Measurements from ENCODE around the gene ARX.

ARX gene

DNA sequence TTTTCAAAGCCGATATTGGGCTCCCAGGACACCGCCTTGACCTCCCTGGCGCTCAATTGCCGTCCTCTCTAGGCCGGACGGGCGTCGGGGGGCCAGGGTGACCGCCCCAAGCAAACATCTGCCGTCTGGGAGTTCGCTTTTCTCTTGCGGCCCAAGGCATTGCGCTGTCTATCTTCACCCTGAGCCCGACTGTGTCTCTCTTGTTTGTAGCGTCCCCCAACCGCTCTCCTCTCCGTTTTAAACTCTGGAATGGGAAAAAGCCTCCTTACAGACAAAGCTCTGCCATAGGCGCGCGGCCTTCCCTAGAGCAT is 551 bp upstream of the ARX start:
- DNase-seq, result no peak

DNA sequence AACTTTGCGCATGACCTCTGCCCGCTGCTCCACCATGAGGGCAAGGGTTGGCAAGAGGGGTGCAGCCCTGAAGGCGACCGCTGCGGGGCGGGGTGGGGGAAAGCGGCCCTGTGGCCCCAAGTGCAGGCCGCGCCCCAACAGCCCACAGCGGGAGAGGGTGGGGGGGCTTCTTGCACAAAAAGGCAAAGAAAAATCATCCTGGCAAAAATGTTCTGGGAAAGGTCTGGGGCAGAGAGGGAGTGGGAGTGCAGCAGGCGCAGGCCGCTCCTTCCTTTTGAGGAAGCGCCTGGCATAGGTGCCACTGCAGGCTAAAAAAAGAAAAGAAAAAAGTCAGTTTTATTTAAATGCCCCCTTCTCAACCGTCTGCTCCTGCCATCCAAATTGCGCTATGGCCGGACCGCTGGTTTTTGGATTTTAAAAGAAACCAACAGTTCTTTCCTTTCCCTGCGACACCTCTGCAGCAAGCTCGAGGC is 1.4 kb downstream of the ARX start:
- no peak for DNase-seq

DNA sequence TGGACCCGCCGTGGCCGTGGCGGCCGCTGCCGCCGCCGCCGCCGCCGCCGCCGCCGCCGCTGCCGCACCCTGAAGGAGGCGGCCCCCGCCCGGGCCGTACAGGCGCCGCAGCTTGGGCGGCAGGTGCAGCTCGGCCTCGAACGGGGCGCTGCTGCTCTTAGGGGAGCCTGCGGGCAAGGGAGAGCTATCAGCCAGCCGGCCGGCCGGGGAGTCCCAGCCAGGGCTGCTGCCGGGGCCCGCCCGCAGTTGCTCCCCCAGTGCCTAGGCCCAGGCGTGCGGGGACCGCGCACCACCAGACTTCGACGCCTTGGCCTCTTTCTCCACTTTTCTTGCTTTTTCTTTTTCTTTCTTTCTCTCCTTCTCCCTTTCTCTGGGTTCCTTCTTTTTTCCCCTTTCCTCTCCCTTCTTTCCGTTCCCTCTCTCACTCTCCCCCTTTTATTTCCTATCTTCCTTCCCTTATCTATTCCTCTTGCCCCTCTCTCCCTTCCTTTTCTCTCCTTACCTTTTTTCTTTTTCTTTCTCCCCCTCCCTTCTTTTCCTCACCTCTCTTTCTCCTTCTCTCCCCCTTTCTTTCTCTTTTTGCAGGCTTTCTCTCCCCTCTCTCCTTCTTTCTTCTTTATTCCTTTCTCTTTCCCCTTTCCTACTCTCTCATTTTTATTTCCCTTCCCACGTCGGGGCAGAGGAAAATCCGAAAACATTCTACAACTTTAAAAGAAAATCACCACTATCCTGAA is 2.0 kb downstream of the ARX start:
- DNase-seq, result no peak

DNA sequence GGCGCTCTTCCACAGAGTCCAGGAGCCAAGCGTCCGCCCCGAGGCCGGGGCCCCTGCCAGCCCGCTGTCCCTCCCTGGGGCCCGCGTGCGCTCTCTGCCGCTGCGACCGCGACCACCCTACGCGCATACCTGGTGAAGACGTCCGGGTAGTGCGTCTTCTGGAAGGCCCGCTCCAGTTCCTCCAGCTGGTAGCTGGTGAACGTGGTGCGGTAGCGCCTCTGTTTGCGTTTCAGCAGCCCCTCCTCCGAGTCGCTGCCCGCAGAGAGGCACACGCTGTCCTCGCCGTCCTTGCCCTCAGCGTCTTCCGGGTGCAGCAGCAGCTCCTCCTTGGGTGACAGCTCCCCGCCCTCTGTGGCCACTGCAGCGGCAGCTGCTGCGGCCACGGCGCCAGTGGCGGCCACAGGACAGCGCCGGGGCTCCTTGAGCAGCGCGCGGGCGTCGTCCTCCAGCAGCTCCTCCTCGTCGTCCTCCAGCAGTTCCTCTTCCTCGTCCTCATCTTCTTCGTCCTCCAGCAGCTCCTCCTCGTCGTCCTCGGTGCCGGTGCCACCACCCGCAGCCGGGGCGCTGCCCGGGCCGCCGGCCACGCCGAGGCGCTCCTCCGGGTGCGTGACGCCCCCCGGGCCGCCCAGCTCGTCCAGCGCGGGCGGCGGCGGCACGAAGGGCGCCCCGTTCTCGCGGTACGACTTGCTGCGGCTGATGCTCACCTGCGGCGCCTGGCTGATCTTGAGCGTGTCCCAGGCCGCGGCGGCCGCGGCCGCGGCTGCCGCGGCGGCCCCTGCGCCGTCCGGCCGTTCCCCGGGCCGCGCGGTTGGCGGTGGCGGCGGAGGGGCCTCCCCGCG is 2.8 kb downstream of the ARX start:
- DNase-seq, result no peak

DNA sequence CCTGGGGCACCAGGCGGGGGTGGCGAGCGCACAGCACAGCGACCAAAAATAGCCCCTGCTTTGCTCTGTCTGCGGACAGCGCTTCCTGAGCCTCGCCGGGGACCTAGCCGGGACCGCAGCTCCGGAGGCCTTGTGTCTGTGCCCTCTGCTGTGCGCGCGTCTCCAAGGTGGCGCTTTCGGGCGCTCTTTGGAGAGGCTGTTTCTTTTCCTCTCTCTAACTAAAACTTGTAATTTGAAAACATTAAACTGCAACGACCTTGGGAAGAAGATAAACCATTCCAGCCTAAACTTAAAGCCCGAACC is 3.4 kb downstream of the ARX start:
- DNase-seq, result no peak

DNA sequence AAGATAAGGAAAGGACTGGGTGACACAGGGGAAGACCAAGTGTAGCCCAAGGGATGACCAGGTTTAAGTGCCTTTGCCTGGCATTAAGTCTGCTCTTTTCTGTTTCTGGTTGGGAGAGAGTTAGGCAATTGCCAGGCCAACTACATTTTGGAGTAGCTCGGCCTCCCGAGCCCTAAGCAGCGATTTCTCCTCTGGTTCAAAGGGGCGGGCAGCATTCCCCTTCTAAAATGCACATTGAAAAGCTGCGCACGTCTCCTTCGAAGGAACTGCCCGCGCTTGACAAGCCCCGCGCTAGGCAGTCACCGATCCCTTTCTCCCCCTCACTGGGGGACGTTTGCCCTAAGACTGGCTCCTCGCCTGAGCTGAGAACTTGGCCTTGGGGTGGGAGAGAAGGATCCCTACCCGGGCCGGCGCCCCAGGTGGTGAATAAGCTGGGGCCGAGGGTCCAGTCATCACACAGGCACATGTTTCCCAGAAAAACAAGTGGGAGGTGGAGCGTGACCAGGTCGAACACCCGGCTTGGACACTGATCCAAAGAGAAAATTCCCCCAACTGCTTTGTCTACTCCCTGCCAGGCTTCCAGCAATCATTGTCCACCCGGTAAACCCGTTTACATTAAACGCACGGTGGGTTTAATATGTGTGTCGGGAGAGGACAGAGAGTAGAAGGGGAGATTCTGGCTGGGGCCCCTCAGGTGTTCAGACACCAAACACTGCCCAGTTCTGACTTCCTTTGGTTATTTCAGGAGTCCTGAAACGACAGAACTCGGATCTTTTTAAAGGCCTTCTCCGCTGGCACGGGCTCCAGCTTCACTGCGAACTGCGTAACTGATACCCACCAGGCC is 4.0 kb downstream of the ARX start:
- no peak for DNase-seq

DNA sequence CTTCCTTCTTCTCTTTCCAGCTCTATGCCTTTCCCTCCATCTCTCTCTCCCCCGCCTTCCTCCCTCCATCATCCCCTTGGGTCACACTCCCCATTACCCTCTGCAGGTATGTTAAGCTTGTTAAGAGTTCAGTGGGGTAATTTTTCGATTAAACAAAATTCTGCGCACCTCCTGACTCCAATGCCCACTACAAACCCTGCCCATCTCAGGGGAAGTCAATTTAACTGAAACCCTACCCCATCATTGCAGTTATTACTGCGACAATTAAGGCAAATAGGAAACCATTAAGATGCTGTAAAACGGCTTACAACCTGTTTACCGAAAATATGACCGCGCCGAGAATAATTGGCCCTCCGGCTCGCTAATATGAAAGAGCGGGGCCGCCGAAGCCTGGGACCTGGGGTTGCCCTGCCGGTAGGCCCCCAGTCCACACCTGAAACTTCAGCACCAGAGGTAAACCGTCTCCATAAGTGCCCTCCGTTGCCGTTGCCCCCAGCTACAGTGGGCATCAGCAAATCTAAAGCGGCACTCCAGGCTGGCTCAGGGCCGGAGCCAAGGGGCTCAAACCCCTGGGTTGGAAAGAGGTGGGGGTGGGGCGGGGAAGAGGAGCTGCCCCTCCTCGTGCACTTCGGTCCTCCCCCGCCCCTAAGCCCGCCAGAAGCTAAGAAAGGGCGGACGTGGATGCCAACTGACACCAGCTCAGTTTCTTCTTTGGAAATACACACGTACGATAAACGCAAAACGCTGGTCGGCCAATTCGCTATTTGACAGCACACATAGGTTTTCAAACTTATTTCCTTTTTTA is 4.8 kb downstream of the ARX start:
- no peak for DNase-seq

DNA sequence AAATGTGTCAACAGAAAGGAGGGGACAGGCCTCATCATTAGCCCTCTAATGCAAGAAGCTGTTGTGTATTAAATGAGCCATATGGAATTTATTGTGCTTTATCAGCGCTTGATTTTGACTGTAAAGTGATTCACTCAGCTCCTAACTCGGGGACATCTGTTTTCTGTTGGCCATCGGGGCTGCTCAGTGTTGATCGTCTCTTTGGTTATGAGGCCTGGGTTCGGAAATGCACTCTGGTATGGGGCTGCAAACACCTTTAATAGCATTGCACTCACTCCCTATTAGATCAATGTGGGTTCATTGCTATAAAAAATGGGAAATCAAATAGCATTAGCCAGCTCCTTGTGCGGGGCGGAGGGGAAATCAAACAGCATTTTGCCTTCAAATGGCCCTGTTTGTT is 6.4 kb downstream of the ARX start:
- no peak for DNase-seq

DNA sequence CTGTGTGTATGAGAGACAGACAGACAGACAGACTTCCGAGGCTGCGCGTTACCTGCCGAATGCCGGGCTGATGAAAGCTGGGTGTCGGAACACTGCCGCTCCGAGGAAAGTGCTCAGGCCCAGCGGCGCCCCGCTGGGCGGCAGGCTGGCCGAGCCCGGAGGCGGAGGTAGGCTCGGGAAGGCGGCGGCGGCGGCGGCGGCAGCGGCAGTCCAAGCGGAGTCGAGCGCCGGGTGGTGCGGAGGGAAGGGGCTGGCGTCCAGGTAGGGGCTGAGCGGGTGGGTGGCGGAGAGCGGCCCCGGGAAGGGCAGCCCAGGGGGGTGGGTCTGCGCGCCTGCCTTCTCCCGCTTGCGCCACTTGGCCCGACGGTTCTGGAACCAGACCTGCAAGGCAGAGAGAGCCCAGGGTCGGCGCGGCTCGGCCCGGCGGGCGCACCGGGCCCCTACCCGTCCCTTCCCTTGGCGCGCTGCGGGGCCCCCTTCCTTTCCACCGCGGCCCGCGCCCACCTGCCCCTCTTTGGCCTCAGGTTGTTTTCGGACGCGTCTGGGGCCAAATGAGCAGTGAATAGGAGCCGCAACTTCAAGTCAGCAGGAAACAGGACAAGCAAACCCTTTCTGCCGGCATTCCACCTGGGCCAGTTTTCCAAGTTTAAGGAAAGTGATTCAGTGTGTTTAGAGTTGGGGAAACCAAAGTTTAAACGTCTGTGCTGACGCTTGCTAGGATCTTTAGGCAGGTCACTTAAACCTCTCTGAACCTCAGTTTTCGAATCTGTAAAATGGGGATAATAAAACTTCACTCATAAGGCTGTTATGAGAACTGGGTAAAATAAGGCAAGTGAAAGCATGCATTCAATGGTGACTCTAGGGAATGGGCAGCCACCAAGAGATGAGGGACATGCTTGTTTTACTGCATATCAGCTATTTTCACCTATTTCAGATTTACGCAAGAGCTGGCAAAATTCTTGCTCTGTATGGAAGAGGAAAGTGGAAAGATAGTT is 8.4 kb downstream of the ARX start:
- no peak for DNase-seq

DNA sequence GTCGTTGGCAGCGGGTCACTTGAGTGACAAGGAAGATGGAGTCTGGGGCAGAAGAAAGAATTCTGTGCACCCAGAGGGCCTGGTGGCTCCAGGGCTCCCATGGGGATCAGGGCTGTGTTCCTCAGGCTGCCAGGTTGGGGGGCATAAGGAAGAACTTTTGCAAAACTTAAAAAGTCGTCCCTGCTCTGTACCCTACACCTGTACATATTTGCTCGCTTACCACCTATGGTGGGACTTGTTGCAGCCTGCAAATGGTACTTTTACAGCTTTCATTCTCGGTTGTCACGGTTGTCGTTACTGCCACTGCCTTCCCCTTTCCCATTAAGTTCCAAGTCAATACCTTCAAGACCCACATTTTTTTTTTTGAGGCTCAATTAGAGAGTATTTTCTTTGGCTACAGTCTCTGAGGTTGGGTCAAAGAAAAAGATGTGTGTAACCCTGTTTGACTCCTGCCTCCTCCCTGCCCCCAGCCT is 9.1 kb downstream of the ARX start:
- DNase-seq, result no peak

DNA sequence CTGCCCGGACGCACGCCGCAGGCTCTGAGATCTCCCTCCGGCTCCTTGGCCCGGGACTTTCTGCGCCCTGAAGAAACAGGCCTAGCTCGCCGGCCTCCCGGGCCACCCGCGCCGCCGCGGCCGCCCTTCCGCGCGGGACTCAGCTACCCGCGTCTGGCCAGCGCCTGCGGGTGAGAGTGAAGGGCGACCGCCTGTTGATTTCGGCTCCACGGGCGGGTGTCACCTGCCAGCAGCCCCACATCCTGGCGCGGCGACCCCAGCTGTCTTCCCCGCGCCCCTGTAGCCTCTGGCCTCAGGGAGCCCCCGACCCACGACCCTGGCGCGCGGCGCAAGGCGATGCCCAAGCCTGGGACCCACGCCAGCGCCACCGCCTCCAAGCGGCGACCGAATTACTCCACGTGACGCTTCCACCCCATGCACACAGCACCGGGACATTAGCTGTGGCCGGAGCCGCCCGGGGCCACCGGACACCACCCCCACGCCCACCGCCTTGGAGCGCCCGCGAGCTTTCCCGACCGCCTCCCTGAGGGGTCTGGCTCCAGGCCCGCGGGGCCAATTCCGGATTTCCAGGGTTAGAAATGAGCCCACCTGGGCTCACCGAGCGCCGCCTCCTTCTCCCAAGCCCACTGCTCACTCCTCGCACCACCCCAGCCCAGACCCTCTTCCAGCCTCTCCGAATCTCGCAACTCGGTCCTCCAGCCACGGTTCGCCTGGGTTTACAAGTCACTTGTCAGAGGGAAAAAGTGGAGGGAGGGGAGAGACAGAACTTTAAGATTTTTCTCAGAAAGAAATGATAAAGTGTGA is 10.2 kb downstream of the ARX start:
- DNase-seq, result no peak

DNA sequence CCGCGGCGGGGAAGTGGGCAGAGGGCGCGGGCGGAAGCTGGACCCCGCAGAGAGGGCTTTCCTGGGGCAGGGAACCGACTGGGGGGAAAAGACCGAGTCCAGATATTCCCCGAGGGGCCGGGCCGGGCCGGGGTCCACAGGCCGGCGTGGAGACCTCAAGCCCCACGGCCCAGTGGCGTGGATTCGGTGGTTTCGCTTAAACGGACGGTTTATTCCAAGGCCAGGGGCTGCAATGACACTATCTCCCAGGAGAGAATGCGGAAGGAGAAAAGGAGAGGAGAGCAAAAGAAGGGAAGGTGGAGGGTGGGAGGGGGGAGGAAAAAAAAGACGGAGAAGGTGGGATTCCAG is 10.8 kb downstream of the ARX start:
- no peak for DNase-seq

DNA sequence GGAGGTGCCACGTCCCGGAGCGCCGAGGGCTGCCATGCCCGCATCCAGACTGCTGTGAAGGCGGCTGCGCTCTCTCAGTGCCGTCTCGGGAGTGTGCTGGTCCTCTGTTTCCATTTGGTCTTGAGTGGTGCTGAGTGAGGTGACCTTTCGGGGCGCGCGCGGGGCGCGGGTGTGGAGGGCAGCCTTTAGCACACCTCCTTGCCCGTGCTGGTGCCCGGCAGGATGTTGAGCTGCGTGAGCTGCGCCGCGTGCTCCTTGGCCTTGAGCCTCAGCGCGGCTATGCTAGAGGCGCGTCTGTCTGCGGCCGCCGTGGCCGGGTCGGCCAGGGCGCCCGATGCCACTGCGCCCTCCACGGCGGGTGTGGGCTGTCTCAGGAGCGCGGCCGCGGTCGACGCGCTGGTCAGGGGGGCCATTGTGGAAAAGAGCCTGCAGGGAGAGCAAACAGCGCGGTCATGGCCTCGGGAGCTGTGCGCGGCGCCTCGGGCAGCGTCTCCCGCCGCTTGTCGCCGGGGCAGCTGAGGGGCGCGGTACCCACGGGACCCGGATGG is 11.2 kb downstream of the ARX start:
- DNase-seq, result no peak

DNA sequence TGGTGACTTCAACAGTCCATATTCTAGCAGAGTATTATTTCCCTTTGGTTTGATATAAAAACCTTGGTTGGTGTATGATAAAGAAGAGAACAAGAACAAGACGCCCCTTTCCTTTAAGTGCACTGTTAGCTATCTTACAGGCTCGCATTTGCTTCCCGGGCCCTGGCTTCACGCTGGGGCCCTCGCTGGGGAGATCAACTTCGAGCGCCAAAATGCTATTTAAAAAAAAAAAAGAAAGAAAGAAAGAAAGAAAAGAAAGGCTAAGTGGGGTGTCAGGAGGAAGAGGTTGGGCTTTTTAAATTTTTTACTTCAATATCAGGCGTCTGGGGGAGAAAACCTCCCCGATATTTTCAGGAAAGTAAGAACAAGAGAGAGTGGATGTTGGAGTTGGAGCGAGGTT is 11.7 kb downstream of the ARX start:
- no peak for DNase-seq

DNA sequence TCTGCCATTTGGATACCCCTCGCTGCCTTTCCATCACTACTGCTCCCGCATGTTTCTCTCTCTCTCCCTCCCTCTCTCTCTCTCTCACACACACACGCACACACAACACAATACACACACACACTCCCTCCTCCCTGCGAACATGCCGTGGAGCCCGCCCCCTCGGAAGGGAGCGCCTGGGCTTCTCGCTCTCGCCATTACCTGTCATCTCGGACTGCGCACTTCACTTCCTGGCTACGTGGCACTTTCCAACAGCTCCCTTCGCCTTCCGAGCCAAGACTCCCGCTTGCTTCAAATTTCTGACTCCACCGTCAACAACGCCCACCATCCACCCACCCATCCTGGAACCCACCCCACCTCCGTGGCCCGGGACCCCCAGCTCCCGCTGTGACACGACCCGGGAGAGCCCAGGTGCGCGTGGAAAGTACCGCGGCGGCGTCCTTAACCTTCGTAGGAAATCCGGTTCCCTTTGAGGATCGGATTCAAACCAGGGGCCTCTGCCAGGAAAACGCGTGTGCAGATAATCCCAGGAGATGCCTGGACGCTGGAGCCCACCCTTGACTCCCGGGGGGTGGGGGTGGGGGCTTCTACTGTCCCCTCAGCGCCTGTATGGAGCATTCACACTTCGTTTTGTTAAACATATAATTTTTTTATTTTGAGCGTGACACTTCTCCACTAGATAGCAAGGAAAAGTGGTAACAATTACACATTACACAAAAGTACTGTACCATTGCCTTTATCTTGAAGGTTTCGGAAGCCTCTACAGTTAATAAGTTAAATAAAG is 12.5 kb downstream of the ARX start:
- no peak for DNase-seq

DNA sequence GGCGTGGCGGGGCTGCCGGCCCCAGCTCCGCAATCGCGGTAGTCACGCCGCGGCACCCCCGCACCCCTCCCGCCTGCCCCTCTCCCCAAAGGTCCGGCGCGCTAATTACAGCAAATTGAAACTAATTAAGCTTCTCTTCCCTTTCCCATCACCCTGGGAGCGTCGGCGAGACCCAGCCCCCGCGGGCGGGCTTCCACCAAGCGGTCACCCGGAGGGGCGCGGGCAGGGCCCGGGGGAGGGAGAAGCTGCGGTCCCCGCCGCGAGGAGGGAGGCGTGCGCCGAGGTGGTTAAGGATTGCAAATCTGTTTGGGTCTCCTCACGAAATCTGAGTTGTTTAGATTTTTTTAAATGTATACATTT is 13.1 kb downstream of the ARX start:
- DNase-seq, result no peak

DNA sequence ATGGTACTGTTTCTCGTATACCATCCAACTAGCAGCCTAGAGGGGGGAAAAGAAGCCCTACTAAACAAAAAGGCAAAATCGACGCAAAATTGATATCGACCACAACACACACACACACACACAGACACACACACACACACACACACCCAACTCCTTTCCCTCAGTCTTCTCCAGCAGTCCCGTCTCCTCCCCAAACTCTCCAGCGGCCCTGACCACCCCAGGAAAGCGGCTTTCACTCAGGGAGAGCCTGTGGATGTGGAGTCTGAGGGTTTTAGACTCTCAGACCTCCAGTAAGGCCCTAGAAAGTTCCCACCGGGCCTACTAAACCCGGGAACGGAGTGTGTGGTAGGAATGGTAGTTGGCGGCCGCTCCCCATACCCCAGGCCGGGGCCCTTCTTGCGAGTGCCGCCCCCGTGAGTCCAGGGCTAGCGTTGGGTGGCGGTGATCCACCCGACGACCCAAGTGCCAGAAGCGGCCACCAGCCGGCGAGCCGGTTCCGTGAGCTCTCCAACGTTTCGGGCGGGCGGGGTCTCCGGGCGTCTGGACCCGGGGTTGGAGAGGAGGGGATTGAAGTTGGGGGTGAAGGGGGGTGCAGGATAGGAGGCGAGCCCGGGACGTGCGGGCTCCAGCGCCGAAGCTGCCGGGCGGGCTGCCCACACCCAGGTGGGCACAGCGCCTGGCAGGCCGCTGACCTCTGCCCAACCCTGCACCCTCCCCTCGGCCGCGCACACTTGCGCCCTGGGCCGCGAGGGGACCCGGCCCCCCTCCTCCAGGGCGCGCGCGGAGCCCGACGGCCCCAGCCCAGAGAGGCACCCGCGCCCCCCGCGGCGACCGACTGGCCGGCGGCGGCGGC is 13.7 kb downstream of the ARX start:
- no peak for DNase-seq

DNA sequence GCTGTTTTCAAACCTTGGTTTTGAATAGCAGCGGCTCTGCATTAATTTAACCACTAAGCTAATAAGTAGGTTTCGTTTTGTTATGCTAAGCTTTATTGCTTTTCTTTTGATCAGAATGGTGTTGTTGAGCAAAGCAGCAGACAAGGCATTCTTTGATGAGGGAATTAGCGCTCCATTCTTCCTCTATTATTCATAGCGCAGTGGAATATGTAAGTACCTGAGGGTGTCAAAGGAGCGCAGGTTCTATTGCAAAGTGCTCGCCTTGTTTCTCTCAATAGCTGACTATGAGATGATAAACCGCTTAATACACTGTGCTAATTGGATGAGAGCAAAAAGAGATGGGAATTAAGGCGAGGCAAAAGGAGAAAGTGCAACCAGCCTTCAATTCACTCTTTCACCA is 16.3 kb downstream of the ARX start:
- no peak for DNase-seq

Data from NCI-H1092 treated with DMSO at 0.1 percent for 48 hours (cell line).